ACC112 (cell line): ENCODE data around the gene ANTXR2.
"Not testable (repeated sequence)": the region's sequence is repeated elsewhere in the genome, so short reads cannot be mapped to it uniquely, and the experiment has no call there.

Source experiments
- H2AFZ ChIP-seq: fragments of 200-600 bp; sonication (generic); one replicate; pipeline ENCODE4 v1.6.0; 2017; ENCODE audit warnings: antibody characterized with exemption, low read length; ENCODE audit not compliant: unreplicated experiment
- H3K27ac ChIP-seq: fragments of 200-600 bp; sonication (generic); 2 replicates; pipeline ENCODE4 v1.5.1; 2014; ENCODE audit warnings: low read depth, mild to moderate bottlenecking, antibody characterized with exemption, low read length, moderate library complexity
- H3K27me3 ChIP-seq: fragments of 200-600 bp; sonication (generic); 2 replicates; pipeline ENCODE4 v1.6.1; 2014; ENCODE audit warnings: mild to moderate bottlenecking, antibody characterized with exemption, low read length, moderate library complexity, mixed read lengths; ENCODE audit not compliant: insufficient read depth
- H3K36me3 ChIP-seq: fragments of 200-600 bp; sonication (generic); 2 replicates; pipeline ENCODE4 v1.6.1; 2016; ENCODE audit warnings: mild to moderate bottlenecking, antibody characterized with exemption, low read length, moderate library complexity, mixed read lengths; ENCODE audit not compliant: insufficient read depth
- H3K4me1 ChIP-seq: fragments of 200-600 bp; sonication (generic); one replicate; pipeline ENCODE4 v1.6.1; 2016; ENCODE audit warnings: low read length, mixed read lengths; ENCODE audit not compliant: insufficient read depth, unreplicated experiment, control insufficient read depth
- H3K4me3 ChIP-seq: fragments of 200-600 bp; sonication (generic); 2 replicates; pipeline ENCODE4 v1.5.1; 2014; ENCODE audit warnings: mild to moderate bottlenecking, low read depth, low read length
- H3K79me2 ChIP-seq: fragments of 200-600 bp; sonication (generic); one replicate; pipeline ENCODE4 v1.6.0; 2016; ENCODE audit warnings: low read length; ENCODE audit not compliant: control insufficient read depth, unreplicated experiment, insufficient read depth

Gene ANTXR2

DNA sequence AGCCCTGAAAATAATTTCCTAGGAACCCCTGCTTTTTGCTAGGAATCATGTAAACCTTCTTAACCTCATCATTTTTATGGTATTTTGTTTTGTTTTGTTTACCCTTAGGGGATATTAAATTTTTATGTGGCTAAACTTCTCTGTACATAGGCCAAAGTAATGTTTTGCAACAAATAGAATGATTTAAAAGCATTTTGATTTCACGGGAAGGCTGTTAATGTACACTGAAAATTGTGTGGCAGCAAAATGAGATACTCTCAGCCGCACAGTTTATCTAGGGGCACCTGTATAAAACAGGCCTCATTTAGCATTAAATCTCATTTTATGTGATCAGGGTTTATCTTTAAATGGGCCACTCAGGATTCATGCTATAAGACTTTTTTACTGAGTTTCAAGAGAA is 175.0 kb downstream of the ANTXR2 start:
- Histone ChIP-seq H3K4me1 (no peaks in the 10 kb centered on the region), H3K36me3 (no peaks in the 10 kb centered on the region), H3K4me3 (no peak overlapping the region), H3K27ac (no peak overlapping the region), H3K79me2 (no peaks in the 10 kb centered on the region), H3K27me3 (no peaks in the 10 kb centered on the region), H2AFZ (no peak overlapping the region)

DNA sequence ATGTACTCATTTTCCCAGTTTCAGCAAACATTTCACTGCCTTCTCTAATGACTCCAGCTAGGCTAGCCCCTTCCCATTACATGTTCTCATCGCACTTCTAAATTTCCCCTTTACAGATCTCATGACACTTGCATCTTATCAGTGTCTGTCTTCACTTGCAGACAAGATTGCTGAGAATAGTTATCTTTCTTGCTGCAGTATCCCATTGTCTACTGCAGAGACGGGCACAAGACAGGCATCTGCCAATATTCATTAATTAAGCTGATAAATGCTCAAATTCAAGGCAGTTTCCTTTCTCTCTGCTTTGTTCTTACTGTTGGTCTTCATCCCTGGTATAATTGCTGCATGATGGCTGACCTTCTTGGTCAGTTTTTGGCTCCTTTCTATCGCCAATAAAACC is 175.9 kb downstream of the ANTXR2 start:
- Histone ChIP-seq H3K4me3 (no peak overlapping the region), H3K79me2 (no peaks in the 10 kb centered on the region), H3K27me3 (no peaks in the 10 kb centered on the region), H3K27ac (no peak overlapping the region), H3K4me1 (no peaks in the 10 kb centered on the region), H3K36me3 (no peaks in the 10 kb centered on the region), H2AFZ (no peak overlapping the region)

DNA sequence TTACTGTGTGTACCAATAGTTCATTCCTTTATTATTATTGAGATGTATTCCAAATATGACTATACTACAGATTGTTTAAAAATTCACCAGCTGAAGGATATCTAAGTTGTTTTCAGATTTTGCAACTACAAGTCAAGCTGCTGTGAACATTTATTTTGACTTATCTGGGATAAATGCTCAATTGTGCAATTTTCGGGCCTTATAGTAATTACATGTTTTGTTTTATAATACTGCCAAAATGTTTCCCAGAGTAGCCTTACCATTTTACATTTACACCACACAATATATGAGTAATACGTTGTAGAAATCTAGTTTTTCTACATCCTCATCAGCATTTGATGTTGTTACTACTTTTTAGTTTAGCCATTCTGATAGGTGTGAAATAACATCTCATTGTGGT is 179.6 kb downstream of the ANTXR2 start:
- no peaks in the 10 kb centered on the region for H3K4me1 ChIP-seq
- no peaks in the 10 kb centered on the region for H3K79me2 ChIP-seq
- H3K36me3 ChIP-seq: no peaks in the 10 kb centered on the region
- H3K27me3 ChIP-seq: no peaks in the 10 kb centered on the region
- no peak overlapping the region for H3K27ac ChIP-seq
- H2AFZ ChIP-seq: no peak overlapping the region
- no peak overlapping the region for H3K4me3 ChIP-seq

DNA sequence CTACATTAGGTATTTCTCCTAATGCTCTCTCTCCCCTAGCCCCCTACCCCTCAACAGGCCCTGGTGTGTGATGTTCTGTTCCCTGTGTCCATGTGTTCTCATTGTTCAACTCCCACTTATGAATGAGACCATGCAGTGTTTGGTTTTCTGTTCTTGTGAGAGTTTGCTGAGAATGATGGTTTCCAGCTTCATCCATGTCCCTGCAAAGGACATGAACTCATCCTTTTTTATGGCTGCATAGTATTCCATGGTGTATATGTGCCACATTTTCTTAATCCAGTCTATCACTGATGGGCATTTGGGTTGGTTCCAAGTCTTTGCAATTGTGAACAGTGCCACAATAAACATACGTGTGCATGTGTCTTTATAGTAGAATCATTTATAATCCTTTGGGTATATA is 184.0 kb downstream of the ANTXR2 start:
- H3K79me2 ChIP-seq, H3K36me3 ChIP-seq, H3K27me3 ChIP-seq, H2AFZ ChIP-seq, H3K4me1 ChIP-seq, H3K4me3 ChIP-seq, H3K27ac ChIP-seq: not testable (repeated sequence)

DNA sequence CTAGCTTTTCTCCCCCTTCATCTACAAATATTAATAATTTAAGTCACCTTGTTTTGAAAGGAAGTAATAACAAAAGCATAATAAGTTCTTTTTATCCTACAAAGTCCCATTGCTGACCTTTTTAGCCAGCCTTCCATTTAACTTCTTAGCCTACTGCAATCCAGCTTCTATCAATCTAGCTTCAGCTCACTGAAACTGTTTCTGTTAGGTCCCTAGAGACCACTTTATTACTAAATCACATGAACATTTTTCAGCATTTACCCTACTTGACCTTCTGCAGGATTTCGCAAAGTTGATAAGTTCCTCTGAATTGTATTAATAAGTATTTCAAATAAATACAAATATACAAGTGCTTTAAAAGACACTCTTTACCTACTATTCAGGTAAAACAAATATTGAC is 186.5 kb downstream of the ANTXR2 start:
- no peaks in the 10 kb centered on the region for H3K27me3 ChIP-seq
- peaks cover 8% of the 10 kb centered on the region for H3K4me1 ChIP-seq
- no peak overlapping the region for H2AFZ ChIP-seq
- no peak overlapping the region for H3K27ac ChIP-seq
- no peak overlapping the region for H3K4me3 ChIP-seq
- H3K79me2 ChIP-seq: no peaks in the 10 kb centered on the region
- H3K36me3 ChIP-seq: no peaks in the 10 kb centered on the region

DNA sequence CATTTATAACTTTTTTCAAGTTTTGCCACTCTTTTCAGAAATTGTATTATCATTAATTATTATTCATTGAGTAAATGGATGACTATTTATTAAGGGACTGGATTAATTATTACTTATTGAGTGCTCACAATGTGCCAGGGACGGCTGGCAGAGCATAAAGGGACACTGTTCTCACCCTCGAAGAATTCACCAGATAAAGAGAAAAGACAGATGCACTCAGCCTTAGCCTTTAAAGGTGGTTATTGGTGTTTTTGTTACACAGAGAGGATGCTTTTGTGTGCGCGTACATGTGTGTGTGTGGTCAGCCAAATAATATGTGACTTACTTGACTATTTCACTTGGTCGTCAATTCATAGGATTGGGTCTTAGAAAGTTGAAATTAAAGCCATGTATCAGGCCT is 187.0 kb downstream of the ANTXR2 start:
- Histone ChIP-seq H3K79me2 (no peaks in the 10 kb centered on the region), H3K4me3 (no peak overlapping the region), H3K4me1 (peaks cover 8% of the 10 kb centered on the region), H3K27me3 (no peaks in the 10 kb centered on the region), H2AFZ (no peak overlapping the region), H3K27ac (no peak overlapping the region), H3K36me3 (no peaks in the 10 kb centered on the region)

DNA sequence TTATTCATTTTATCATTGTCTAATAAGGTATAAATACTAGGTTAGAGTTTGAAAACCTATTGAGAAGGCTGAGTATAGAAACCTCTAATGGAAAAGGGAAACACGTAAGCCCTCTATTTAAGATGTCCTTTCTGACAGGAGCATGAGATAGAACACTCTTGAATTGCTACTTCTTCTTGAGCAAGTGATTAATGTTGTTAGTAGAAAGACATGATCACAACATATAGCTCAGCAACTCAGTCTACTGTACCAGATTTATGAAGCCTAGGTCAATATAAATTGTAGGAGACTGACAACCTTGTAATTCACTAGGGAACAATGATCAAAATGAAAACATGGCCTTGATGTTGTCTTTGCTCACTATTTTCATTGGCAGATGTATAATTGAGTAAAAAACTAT is 189.7 kb downstream of the ANTXR2 start:
- no peaks in the 10 kb centered on the region for H3K79me2 ChIP-seq
- no peak overlapping the region for H3K4me3 ChIP-seq
- H3K36me3 ChIP-seq: no peaks in the 10 kb centered on the region

DNA sequence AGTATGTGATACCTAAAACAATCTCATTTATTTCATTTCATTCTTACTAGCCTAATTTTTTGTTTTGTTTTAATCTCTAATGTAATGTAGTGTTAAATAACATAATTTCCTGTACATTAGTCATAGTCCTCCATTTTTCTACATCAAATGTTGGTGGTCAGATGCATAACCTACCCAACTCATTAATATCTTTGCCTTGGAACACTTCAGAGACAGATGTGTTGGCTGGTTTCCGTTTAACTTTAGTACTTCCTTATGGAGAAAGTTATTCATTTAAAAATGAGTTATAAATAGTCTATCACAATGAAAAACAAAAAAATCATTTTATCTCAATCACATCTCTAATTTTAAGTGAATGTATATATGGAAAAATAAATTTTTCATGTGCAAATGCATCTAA is 190.2 kb downstream of the ANTXR2 start:
- no peaks in the 10 kb centered on the region for H3K79me2 ChIP-seq
- no peak overlapping the region for H3K27ac ChIP-seq
- H3K36me3 ChIP-seq: no peaks in the 10 kb centered on the region
- no peaks in the 10 kb centered on the region for H3K27me3 ChIP-seq
- no peak overlapping the region for H3K4me3 ChIP-seq
- peaks cover 8% of the 10 kb centered on the region for H3K4me1 ChIP-seq
- no peak overlapping the region for H2AFZ ChIP-seq

More for the DNA sequence above, 189.7 kb downstream of the ANTXR2 start:
- H3K4me1 ChIP-seq: peaks cover 8% of the 10 kb centered on the region
- H3K27ac ChIP-seq: no peak overlapping the region
- H2AFZ ChIP-seq: no peak overlapping the region
- H3K27me3 ChIP-seq: no peaks in the 10 kb centered on the region

DNA sequence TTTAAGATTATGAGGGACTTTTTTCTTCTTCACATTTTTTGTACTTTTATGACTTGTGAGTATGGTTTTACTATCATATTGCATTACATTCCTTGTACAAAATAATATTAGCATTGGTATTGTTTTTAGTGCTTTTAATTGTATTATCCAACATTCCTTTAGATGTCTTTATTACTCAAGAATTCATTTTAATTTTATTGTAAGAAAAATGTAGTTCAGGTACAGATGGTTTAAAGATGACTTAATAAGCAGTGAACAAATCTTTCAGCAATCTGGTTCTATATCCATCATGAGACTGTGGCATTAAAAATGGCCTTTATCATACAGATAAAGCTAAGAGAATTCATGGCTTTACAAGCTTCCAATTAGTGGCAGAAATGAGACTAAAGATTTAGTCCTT is 191.6 kb downstream of the ANTXR2 start:
- Histone ChIP-seq H3K27ac (no peak overlapping the region), H3K79me2 (no peaks in the 10 kb centered on the region), H3K4me3 (no peak overlapping the region), H3K36me3 (no peaks in the 10 kb centered on the region), H3K4me1 (peaks cover 4% of the 10 kb centered on the region), H2AFZ (no peak overlapping the region), H3K27me3 (no peaks in the 10 kb centered on the region)

DNA sequence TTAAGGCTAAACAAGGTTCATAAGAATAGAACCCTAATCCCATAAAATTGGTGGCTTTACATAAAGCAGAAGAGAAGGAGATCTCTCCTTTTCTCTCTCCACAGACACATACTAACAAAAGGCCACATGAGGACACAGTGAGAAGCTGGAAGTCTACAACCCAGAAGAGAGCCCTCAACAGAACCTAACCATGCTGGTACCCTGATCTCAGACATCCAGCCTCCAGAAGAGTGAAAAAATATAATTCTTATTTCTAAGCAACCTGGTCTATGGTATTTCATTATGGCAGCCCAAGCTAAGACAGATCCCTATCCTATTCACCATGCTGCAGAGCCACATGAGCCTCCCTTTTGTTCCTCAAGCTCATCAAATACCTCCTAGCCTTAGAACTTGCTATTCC is 195.5 kb downstream of the ANTXR2 start:
- Histone ChIP-seq H3K27me3 (no peaks in the 10 kb centered on the region), H3K4me3 (no peak overlapping the region), H3K36me3 (no peaks in the 10 kb centered on the region), H2AFZ (no peak overlapping the region), H3K4me1 (no peaks in the 10 kb centered on the region), H3K27ac (no peak overlapping the region), H3K79me2 (no peaks in the 10 kb centered on the region)

DNA sequence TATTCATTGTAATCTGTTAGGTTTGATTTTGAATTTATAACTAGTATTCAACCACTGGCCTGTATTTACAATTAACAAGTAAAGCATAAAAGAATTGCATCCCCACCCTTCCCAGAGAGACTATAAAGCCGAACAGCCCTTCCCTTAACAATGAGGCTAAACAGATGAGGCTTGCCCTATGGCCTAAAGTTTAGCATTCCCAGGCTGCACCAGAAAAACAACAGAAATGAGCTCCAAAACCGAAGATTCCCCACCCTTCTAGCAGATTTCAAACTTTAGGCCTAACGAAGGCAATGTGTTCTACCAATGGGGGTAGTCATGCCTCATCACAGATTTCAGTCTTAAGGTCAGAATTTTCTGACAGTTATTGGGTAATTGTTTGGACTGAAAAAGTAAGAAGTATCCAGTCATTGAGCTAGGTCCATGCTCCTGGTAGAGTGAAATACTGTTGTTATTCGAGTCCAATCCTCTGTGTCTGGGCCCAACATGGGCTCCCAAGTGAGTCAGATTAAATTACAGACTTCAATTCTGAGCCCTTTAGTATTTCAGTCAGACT is 197.6 kb downstream of the ANTXR2 start:
- no peak overlapping the region for H3K4me3 ChIP-seq
- no peaks in the 10 kb centered on the region for H3K4me1 ChIP-seq
- no peaks in the 10 kb centered on the region for H3K36me3 ChIP-seq
- H3K27ac ChIP-seq: no peak overlapping the region
- no peaks in the 10 kb centered on the region for H3K79me2 ChIP-seq
- H2AFZ ChIP-seq: no peak overlapping the region
- no peaks in the 10 kb centered on the region for H3K27me3 ChIP-seq
